ENCODE results near the gene TRIM44. TPM values are rescaled to one million over a fixed set of nuclear protein-coding genes. Genes with fewer than 3 reads are reported as not detected.

The TRIM44 gene
- total RNA-seq, 2 donors from 2014 or later, result 30.6 to 33.2 TPM

DNA sequence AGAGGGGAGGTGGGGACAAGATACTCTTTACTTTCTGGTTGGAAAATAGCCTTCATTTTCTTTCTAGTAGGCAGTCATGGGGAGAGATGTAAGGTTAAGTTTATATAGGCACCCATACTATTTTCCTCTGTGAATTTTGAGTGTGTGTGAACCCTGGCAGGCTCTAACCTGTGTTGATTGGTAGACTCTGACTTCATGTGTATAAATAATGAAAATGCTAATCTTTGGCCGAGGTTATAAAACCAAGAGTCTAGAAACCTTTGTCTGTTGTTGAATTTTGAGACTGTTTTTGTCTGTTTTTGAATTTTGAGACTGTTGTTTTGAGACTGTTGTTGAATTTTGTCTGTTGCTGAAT, 14.0 kb downstream of the TRIM44 start:
- Histone ChIP-seq H3K4me3 (no peak overlapping the region), H3K4me1 (replicated peaks) (no peaks in the 10 kb centered on the region), H3K27me3 (replicated peaks; ENCODE audit: insufficient read depth) (no peaks in the 10 kb centered on the region), H3K9me3 (no peaks in the 10 kb centered on the region), H3K36me3 (no peaks in the 10 kb centered on the region), H3K27ac (no peak overlapping the region)
- no peak for DNase-seq (ENCODE audit: low spot score)
- intact Hi-C loops (cut with DNase I), result no loop called here
- WGBS, result 70% methylated on average over 1 of the region's 1 CpG
- TF ChIP-seq POLR2AphosphoS5 (IDR thresholded peaks at IDR 0.05) (no peak), POLR2A (IDR thresholded peaks at IDR 0.05) (no peak)
- TF ChIP-seq, protein P1, sequence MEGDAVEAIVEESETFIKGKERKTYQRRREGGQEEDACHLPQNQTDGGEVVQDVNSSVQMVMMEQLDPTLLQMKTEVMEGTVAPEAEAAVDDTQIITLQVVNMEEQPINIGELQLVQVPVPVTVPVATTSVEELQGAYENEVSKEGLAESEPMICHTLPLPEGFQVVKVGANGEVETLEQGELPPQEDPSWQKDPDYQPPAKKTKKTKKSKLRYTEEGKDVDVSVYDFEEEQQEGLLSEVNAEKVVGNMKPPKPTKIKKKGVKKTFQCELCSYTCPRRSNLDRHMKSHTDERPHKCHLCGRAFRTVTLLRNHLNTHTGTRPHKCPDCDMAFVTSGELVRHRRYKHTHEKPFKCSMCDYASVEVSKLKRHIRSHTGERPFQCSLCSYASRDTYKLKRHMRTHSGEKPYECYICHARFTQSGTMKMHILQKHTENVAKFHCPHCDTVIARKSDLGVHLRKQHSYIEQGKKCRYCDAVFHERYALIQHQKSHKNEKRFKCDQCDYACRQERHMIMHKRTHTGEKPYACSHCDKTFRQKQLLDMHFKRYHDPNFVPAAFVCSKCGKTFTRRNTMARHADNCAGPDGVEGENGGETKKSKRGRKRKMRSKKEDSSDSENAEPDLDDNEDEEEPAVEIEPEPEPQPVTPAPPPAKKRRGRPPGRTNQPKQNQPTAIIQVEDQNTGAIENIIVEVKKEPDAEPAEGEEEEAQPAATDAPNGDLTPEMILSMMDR (IDR thresholded peaks at IDR 0.05), result no peak

DNA sequence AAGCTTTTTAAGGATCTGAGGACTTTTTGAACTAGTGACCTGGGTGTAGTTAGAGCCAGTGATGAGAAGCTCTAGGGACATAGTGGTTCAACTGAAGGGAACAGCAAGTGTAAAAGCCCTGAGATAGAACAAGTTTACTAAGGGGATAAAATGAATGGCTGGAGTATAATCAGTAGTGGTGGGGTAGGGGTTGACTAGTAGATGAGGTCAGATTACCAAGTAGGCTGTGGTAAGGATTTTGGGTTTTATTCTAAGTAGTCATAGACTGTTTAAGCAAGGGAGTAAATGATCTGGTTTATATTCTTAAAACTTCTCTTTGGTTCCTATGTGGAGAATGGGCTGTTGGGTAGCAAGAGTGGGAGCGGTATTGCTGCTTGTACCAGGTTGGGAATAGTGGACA, 15.3 kb downstream of the TRIM44 start:
- Histone ChIP-seq H3K27ac (no peak overlapping the region), H3K27me3 (replicated peaks; ENCODE audit: insufficient read depth) (no peaks in the 10 kb centered on the region), H3K36me3 (no peaks in the 10 kb centered on the region), H3K4me3 (no peak overlapping the region), H3K9me3 (no peaks in the 10 kb centered on the region), H3K4me1 (replicated peaks) (no peaks in the 10 kb centered on the region)
- no peak for DNase-seq (ENCODE audit: low spot score)
- intact Hi-C loops (cut with DNase I), result no loop called here
- TF ChIP-seq POLR2A (IDR thresholded peaks at IDR 0.05) (no peak), POLR2AphosphoS5 (IDR thresholded peaks at IDR 0.05) (no peak)
- TF ChIP-seq, protein P1 (IDR thresholded peaks at IDR 0.05), result no peak
- 100% methylated on average over 1 of the region's 1 CpG for WGBS

DNA sequence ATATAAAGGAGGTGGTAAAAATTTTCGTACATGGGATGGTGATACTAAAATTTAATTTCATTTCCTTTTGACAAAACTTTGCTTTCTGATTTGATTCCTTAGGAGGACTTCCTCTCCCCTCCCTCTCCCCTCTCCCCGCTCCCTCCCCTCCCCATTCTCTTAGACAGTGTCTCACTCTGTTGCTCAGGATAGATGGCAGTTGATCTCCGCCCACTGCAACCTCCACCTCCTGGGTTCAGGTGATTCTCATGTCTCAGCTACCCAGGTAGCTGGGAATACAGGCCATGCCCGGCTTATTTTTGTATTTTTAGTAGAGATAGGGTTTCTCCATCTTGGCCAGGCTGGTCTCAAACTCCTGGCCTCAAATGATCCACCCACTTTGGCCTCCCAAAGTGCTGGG, 15.9 kb downstream of the TRIM44 start:
- 92% methylated on average over 4 of the region's 4 CpGs for WGBS
- Histone ChIP-seq H3K36me3 (no peaks in the 10 kb centered on the region), H3K27me3 (replicated peaks; ENCODE audit: insufficient read depth) (no peaks in the 10 kb centered on the region), H3K9me3 (no peaks in the 10 kb centered on the region), H3K4me1 (replicated peaks) (no peaks in the 10 kb centered on the region), H3K27ac (no peak overlapping the region), H3K4me3 (no peak overlapping the region)
- intact Hi-C loops (cut with DNase I), result no loop called here
- TF ChIP-seq, protein P1 (IDR thresholded peaks at IDR 0.05), result no peak
- no peak for TF ChIP-seq POLR2AphosphoS5 (IDR thresholded peaks at IDR 0.05)
- TF ChIP-seq POLR2A (IDR thresholded peaks at IDR 0.05), result no peak
- DNase-seq (ENCODE audit: low spot score), result no peak

DNA sequence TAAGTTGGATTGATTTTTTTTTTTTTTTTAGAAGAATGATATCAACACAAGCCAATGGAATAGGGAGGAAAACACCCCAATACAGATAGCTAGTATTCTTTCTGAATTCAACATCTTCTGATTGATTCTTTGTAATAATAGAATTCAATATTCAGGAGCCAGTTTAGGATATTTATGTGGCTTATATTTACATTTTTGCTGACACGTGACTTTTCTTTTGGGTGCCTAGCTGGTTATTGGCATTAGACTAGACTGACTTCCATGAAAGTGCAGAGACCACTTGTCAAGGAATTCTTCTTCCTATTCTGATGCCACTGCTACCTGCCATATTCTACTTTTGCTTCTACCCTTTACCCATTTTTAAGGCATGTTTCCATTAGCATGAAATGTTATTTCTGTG, 16.4 kb downstream of the TRIM44 start:
- Histone ChIP-seq H3K36me3 (no peaks in the 10 kb centered on the region), H3K4me1 (replicated peaks) (no peaks in the 10 kb centered on the region), H3K9me3 (no peaks in the 10 kb centered on the region), H3K4me3 (no peak overlapping the region), H3K27me3 (replicated peaks; ENCODE audit: insufficient read depth) (no peaks in the 10 kb centered on the region), H3K27ac (no peak overlapping the region)
- TF ChIP-seq POLR2A (IDR thresholded peaks at IDR 0.05) (no peak), POLR2AphosphoS5 (IDR thresholded peaks at IDR 0.05) (no peak)
- TF ChIP-seq, protein P1 (IDR thresholded peaks at IDR 0.05), result no peak
- WGBS, result 96% methylated on average over 1 of the region's 1 CpG
- intact Hi-C loops (cut with DNase I), result no loop called here
- DNase-seq (ENCODE audit: low spot score), result no peak

DNA sequence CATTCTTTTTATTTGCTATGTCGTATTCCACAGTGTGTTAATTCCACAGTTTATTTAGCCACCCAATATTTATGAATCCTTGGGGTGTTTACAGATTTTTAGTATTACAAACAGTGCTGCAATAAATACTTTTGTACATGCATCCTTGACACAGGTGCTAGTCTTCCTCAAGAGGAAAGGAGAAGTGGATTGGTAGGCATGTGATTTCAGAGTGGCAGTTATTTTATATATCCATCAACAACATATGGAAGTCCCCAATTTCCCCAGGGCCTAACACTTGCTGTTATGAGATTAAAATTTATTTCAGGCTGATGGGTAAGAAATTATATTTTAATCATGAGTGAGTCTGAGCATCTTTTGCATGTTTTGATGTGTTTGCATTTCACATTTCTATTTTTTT, 17.9 kb downstream of the TRIM44 start:
- intact Hi-C loops (cut with DNase I), result no loop called here
- Histone ChIP-seq H3K27ac (no peak overlapping the region), H3K4me1 (replicated peaks) (no peaks in the 10 kb centered on the region), H3K4me3 (no peak overlapping the region), H3K9me3 (no peaks in the 10 kb centered on the region), H3K27me3 (replicated peaks; ENCODE audit: insufficient read depth) (no peaks in the 10 kb centered on the region), H3K36me3 (no peaks in the 10 kb centered on the region)
- TF ChIP-seq POLR2AphosphoS5 (IDR thresholded peaks at IDR 0.05) (no peak), POLR2A (IDR thresholded peaks at IDR 0.05) (no peak)
- TF ChIP-seq, protein P1 (IDR thresholded peaks at IDR 0.05), result no peak
- WGBS, result 67% methylated on average over 1 of the region's 1 CpG
- DNase-seq (ENCODE audit: low spot score), result no peak
